GM21360 (cell line): ENCODE results near the gene GALNT17.
"Not testable (repeated sequence)": the region's sequence is repeated elsewhere in the genome, so short reads cannot be mapped to it uniquely, and the experiment has no call there.

Source experiments
- ATAC-seq: cut with Tn5 transposase; IDR thresholded peaks from one replicate; pipeline ENCODE4 v1.9.1; 2021; ENCODE audit warnings: mild to moderate bottlenecking, moderate library complexity; ENCODE audit not compliant: unreplicated experiment

Gene GALNT17

GRCh38 chr7:71612911-71613310, 481.0 kb downstream of the GALNT17 start:
- no peak for ATAC-seq

GRCh38 chr7:71613313-71613712, 481.4 kb downstream of the GALNT17 start:
- no peak for ATAC-seq

- no peak for ATAC-seq
Measured at GRCh38 chr7:71615017-71615416, 483.1 kb downstream of the GALNT17 start.

GRCh38 chr7:71616217-71616616, 484.3 kb downstream of the GALNT17 start:
- ATAC-seq: no peak

DNA sequence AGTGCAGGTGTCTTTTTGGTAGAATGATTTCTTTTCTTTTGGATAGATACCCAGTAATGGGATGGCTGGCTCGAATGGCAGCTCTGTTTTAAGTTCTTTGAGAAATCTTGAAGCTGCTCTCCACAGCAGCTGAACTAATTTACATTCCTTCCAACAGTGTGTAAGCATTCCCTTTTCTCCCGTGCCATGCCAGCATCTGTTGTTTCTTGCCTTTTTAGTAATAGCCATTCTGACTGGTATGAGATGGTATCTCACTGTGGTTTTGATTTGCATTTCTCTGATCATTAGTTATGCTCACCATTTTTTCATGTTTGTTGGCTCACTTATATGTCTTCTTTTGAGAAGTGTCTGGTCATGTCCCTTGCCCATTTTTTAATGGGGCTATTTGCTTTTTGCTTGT, 486.3 kb downstream of the GALNT17 start:
- ATAC-seq: no peak

- no peak for ATAC-seq
Measured at GRCh38 chr7:71625545-71625944, 493.6 kb downstream of the GALNT17 start.

DNA sequence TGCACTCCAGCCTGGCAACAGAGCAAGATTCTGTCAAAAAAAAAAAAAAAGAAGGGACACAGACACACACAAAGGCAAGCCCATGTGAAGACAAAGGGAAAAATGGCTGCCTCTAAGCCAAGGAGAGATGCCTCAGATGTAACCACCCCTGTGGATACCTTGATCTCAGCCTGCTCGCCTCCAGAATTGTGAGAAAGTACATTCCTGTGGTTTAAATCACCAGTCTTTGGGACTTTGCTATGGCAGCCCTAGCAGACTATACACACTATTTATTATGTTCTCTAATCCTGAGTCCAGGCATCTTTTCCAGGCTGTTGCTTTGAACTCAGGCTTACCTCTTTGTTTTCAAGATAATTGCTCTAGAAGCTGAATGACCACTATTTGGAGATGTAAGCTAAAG, 494.3 kb downstream of the GALNT17 start:
- ATAC-seq: no peak

GRCh38 chr7:71627651-71628050, 495.7 kb downstream of the GALNT17 start:
- no peak for ATAC-seq

GRCh38 chr7:71630516-71630915, 498.6 kb downstream of the GALNT17 start:
- no peak for ATAC-seq

- no peak for ATAC-seq
Measured at GRCh38 chr7:71633551-71634008, 501.6 kb downstream of the GALNT17 start.

- not testable (repeated sequence) for ATAC-seq
Measured at GRCh38 chr7:71635849-71636248, 503.9 kb downstream of the GALNT17 start.

- ATAC-seq: no peak
Measured at GRCh38 chr7:71636329-71636728, 504.4 kb downstream of the GALNT17 start.

DNA sequence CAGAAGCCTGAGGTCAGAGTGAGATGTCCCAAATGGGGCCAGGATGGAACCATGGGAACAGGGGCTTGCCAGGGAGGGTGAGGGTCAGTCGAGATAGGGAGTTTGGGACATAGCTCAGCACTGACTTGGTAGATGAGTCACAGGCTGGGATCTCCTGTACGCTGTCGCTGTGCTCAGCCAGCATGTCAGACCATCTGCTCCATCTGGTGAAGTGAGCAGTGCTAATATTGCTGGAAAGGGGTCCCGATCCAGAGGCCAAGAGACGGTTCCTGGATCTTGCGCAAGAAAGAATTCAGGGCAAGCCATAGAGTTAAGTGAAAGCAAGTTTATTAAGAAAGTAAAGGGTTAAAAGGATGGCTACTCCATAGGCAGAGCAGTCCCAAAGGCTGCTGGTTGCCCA, 505.6 kb downstream of the GALNT17 start:
- no peak for ATAC-seq

- ATAC-seq: no peak
Measured at GRCh38 chr7:71638108-71638507, 506.2 kb downstream of the GALNT17 start.

DNA sequence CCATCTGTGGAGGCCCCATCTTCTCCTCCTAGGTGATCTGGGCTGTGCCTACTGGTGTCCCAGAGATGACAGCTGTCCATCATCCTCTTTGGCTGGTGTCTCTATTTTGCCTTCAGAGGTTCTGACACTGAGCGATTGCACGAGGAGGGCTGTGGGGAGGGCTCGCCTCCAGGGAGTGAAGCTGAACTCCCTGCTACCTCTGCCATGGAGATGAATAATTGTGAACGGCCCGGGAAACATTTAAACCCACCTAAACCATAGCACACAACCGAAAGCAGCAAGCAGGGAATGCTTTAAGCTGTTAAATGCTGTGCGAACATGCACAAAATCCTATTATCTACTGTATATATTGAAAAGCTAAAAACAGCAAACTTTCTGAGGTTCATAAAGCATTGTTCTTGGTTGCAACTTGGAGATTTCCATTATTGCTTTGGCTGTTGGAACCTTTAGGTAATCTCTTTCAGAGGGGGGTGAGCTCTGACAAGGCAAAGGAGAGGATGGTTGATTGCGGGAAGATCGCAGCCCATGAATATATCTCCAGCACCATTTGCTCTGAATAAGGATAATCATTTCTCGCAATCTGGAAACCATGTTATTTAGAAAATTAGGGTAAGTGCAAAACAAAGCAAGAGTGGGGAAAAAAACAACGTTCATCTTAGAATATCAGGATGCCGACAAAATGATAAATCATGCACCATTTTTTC, 507.6 kb downstream of the GALNT17 start:
- no peak for ATAC-seq

DNA sequence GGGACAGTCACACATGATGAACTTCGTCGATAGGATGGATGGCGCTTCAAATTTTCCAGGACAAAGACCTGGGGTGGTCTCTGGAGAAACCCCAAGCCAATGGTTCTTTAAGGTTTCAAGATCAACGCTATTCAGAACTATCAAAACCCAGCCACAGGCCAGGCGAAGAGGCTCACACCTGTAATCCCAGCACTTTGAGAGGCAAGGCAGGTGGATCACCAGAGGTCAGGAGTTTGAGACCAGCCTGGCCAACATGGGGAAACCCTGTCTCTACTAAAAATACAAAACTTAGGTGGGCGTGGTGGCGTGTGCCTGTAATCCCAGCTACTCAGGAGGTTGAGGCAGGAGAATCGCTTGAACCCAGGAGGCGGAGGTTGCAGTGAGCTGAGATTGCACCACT, 511.1 kb downstream of the GALNT17 start:
- ATAC-seq: not testable (repeated sequence)

DNA sequence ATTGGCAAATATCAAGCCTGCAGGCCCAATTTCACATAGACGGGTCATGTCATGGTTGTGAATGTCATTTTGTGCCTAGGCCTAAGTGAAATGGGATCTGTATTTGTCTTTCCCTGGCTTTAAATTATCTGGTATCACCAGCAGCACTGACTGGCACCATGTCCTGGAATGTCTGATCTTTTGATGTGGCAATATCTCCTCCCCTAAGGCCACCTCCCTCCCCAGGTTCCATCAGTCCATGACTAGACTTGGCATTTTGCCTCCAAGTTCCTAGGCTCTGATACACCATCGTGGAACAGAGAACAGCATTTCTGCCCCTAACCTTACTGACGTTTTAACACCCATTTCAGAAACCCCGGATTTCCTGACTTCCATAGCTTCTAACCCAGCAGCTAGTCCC, 513.9 kb downstream of the GALNT17 start:
- ATAC-seq: no peak

DNA sequence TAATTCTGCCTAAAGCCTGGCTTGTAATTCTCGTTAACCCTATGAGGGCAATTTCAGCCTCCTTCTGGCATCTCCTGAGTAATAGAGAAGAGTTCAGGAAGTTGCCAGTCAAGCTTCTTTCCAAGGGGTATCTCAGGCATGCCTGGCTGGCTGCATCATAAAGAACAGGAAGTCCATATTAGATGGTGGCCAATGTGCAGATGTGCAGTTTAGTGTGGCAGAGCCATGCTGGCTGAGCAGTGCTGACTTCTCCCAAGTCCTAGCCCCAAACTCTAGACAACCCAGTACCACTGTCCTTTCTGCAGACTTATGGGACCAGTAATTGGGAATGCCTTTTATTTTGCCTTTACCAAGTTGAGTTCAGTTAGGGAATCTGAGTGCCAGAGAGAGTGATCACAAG, 517.9 kb downstream of the GALNT17 start:
- no peak for ATAC-seq

- no peak for ATAC-seq
Measured at GRCh38 chr7:71650653-71651337, 518.9 kb downstream of the GALNT17 start.

- ATAC-seq: no peak
Measured at GRCh38 chr7:71652510-71652909, 520.6 kb downstream of the GALNT17 start.

GRCh38 chr7:71657386-71657785, 525.4 kb downstream of the GALNT17 start:
- no peak for ATAC-seq

- ATAC-seq: no peak
Measured at GRCh38 chr7:71659622-71660021, 527.7 kb downstream of the GALNT17 start.
